HG02970 (cell line): ENCODE results near the gene ACACA.

Source experiments
- ATAC-seq: cut with Tn5 transposase; IDR thresholded peaks from one replicate; pipeline ENCODE4 v1.9.1; 2021; ENCODE audit warnings: mild to moderate bottlenecking, moderate library complexity, moderate number of reproducible peaks; ENCODE audit not compliant: unreplicated experiment, low FRiP score

Gene ACACA

DNA sequence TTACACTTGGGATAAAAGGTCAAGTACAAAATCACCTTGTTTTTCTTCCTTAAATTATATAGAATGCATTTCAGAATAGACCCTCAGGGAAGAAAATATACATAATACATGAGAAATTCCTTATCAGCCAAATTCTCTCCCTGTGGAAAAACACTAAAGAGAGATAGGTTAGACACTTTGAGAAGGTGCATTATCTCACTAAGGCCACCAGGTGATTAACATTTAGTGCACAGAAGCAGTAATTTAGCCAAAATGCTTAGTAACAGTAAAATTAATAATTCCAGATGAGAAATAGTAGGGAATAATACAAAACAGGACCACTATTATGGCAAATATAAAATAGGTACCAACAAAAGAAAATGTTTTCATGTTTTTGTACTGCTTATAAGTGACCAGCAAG is 216.1 kb downstream of the ACACA start:
- no peak for ATAC-seq

DNA sequence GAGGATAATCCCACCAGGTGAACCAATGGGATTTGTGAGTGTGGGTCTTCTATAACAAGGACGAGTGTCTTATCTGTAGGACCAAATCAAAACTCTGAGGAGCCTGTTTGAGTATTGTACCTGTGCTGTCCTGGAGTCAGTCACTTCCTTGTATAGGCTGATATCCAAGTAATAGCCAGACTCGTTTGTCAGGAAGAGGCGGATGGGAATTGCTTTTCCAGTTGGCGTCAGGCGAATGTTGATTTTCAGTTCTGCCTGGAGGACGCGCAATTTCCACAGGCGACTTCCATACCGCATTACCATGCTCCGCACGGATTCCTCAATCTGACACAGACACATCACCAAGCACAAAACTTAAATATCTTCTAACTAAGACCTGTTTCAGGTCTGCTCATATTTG is 218.5 kb downstream of the ACACA start:
- no peak for ATAC-seq

DNA sequence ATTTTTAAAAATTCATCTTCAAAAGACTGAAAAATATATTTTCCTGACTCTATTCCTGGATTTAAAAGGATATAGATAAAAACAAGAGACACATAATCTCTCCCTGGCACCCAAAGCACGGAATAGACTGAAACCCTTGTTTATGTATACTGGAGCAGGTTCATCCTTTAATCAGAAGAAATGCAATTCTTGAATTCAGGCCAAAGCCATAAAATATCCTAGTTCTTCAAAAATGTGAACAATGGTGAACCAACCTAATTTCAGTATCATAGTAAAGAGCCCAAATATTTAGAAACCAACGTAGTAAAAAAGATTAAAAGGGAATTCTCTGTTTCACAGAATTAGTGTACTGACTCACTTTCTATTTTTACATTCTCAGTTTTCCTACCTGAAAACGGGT is 219.4 kb downstream of the ACACA start:
- ATAC-seq, result no peak

DNA sequence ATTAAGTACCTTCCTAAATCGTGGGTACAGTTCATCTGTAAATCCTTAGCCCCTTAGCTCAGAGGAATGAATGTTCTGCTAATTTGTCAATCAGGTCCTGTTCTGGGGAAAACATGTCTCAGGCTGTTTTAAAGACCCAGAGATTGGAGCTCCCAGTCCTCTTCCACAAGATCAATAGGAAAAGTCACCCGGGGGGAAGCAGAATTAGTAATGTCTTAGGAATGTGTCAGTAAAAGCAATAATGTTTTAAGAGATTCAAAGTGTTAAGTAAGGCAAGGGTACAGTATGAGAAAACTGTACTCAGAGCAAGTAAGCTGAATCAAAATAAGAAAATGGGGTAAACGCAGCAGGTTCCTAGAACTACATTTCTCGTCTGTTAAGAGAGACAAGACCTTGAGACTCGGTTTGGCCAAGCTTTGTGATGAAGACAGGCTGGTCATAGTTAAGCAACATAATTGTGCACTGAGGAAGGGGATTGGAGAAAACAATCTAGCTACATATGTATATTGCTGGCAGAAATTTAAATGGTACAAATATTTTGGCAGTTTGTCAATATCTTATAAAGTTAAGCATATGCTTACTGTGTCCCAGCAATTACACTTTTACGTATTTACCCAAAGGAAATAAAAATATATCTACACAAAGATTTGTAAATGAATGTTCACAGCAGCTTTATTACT is 223.7 kb downstream of the ACACA start:
- no peak for ATAC-seq

DNA sequence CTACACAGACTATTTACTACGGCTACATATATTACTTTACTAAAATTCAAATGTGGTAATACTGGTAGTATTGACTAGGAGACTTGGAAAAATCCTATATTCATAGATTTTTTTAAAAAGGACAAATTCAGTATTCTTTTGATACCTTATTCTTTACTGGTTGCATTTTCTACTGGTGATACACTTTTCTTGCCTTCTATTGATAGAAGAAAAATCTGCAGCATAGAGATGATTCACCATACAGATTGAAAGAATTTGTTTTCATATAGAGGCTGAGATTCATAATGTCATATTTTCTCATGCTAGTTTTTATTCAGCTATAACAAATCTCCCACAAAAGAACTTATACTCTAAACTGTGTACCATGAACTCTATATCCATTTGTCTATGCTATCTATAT is 226.3 kb downstream of the ACACA start:
- no peak for ATAC-seq

DNA sequence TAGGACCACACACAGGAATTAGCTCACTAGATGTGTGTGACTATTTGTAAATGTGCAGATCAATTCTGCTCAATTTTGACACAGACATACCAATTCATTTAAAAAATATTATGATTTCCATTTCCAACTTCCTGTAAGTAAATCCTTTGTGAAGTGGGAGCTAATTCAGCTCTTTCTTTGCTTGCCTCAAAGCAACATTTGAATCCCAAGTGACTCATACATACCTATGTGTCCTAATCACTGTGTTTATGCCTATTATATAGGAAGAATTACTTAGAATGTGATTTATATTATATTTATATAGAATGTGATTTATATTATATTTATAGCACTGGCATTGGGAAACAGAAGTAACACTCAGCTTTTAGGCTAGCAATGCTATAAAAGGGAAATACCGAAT is 226.7 kb downstream of the ACACA start:
- ATAC-seq, result no peak

DNA sequence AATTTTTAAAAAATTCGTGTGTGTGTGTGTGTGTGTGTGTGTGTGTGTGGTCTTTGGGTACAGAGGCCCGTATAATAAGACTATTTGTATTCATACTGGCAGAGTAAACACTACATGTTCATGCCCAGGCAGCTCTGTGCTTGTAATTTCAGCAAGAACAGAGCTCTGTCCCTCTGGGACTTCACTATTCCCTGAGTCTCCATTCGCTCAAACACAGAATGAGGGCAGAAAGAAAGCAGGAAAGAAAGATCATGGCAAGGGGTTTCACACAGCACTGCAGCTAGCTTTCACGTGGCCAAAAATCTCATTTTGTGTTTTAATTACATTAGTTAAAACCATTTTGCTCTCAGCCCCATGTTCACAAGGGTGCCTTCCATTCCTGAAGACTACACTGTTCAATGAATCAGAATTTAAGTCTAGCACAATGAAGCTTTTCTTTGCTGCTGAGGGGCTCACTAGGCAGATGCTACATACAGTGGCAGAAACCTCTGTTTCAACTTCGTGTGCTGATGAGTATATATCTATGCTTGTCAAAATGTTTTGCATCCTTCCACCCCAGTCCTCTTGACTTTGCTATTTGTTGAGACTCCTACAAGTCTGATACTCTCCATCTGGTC is 229.3 kb downstream of the ACACA start:
- ATAC-seq, result no peak

DNA sequence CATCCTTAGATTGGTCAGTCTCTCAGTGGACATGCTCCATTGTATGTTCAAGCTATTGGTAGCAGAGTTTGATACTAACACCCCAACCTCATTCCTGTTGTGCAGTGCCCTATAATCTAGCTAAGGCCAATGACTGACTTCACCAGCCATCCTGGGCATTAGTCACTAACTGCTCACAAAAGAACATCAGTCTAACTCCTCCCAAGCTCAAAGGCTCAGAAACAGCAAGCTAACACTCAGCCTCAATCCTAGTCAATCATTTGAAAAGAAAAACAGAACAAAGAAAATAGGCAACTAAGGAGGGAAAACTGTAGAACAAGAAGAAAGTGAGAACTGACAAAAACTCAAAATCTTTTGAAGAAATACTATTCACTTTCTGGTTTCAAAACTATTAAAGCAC is 229.9 kb downstream of the ACACA start:
- ATAC-seq, result no peak

DNA sequence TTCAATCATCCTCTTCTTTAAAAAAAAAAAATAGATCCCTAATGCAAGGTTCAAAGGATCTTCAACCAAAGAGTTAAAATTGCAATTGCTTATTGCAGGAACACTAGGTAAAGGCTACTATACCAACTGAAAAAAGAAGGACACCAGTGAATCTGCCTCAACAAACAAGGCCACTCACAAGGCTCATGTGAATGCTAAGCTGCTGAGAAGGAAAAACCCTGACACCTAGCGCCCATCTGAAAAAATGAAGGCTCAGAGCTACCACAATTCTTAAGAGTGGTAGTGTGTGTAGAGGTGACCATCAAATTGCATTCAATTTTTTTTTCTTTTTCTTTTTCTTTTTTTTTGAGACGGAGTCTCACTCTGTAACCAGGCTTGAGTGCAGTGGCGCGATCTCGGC is 232.4 kb downstream of the ACACA start:
- ATAC-seq, result no peak

DNA sequence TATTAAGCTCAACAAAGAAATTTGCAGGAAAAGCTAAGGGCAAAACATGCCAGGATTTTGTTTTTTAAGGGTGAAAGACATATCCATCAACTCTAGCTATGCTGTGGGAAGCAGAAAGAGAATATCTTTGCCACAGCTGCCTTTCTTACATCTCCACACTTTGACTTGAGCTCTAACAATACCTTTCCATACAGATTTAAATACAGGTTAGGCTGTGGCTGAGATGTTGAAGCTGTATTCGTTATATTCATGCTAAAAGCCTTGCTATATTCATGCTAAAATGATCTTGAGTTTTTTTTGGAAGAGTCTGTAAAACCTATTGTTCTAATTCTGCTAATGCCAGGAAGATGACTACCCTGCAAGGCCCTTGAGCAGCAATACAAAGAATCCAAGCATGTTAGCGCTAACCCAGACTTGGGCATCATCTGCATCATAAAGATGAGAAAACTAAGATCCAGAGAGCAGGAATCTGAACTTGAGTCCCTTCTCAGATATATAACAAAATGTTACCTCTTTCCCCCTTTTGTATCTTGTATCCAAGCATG is 235.7 kb downstream of the ACACA start:
- ATAC-seq, result no peak

DNA sequence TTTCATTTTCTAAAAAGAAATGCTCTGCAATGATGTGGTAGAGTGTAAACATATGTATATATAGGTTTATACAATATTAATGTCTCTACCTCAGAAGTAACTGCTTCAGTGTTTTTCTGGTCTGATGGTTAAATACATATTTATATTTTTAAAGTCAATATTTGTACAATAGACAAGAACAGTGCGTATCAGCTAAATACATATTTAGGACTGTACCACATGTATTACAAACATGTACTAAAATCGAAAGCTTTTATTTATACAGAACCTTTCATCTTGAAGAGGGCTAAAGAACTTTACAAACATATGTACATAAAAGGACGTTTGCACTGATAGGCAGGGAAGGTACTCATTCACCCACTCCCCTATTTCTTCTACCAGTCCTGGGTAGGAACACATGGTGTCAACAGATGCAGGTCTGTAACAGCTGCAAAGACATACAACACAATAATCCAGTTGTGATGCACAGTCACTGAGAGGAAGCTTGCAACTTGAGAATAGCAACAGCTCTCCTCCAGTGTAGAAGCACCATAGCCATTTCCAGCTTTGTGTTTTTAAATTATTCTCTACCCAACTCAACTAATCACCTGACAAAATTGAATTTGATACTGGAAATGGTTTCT is 237.8 kb downstream of the ACACA start:
- no peak for ATAC-seq

DNA sequence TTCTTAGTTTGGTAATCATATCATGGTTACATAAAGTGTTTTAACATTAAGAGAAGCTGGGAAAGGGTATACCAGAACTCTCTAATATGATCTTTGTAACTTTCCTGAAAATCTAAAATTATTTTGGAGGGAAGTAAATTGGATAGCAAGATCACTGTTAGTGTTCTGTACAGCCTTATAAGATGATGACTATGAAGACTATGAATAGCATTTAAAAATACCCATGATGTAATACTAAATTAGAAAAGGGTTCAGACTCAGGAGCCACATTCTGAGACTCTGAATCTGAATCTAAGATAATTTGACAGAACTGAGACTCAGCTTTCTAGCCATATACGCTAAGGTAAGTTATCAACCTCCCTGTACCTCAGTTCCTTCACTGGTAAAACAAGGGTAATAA is 238.9 kb downstream of the ACACA start:
- no peak for ATAC-seq

DNA sequence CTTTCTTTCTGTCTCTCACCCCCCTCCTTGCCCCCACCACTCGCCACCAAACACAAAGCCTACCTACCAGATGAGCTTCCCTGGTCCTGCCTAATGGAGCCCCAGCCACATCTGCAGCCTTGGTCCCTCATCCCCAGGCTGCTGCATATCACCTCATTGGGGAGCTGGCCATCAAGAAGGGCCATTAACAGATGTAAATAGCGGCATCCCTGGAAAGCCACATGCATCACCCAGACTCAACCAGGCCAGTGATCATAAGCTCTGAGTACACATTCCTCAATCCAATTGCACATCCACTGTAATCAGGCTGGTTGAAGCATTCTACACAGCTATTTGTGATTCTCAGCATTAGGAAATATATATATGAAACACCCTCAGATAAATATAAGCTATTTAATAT is 242.6 kb downstream of the ACACA start:
- ATAC-seq, result no peak

DNA sequence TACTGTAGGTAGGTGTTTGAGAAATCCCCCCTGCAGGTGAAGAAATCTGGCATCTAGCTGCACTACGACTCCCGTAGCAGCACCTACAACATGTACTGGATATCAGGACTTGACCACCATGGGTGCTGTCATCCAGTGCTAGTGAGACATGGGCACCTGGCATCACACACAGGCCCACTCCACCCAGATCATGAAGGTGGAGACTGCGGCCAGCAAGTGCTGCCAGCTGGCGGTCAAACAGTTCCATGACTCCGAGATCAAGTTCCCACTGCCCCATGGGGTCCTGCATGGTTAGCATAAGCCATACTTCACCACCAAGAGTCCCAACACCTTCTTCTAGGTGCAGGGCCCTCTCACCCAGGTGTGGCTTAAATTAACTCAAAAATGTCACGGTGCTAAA is 243.8 kb downstream of the ACACA start:
- no peak for ATAC-seq

DNA sequence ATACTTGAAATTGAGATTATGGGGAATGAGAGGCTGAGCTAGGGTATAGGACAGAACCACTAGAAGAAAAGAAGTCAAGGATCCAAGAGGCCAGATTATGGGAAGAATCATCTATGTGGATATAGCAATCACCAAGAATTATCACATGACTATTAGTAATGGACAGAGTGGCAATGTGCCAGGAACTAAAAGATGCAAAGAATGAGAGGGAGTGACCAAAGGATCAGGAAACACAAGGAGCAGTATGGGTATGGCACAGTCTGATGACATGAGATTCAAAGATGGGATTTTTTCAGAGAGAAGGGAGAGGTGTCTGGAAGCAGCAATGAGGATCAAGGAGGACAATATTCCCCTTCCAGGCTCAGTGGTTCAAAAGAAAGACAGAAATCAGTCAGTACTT is 245.7 kb downstream of the ACACA start:
- no peak for ATAC-seq

DNA sequence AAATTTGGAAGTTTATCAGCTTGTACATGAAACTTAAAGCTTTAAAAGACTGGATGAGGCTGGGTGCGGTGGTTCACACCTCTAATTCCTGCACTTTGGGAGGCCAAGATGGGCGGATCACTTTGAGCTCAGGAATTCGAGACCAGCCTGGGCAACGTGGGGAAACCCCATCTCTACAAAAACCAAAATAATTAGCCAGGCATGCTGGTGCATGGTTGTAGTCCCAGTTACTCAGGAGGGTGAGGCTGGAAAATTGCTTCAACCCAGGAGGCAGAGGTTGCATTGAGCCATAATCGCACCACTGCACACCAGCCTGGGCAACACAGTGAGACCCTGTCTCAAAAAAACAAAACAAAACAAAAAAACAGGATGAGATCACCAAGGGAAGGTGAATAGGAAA is 248.3 kb downstream of the ACACA start:
- no peak for ATAC-seq

DNA sequence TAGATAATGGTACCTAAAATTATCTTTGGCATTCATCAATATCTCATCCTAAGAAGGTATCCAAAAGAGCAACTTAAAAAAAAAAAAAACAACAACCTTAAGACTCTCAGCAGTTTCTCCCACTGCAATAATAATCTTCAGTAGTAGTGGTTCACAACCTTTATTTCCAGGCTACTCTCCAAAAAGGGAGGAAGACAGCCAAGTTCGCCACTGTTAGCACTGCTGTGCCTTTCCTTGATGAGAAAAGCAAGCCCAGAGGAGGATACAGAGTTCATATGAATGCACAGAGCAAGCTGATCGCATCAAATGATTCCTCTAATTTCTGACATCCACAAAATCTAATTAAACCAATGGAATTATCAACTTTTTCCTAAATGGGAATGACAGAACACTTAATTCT is 258.5 kb downstream of the ACACA start:
- ATAC-seq, result no peak

DNA sequence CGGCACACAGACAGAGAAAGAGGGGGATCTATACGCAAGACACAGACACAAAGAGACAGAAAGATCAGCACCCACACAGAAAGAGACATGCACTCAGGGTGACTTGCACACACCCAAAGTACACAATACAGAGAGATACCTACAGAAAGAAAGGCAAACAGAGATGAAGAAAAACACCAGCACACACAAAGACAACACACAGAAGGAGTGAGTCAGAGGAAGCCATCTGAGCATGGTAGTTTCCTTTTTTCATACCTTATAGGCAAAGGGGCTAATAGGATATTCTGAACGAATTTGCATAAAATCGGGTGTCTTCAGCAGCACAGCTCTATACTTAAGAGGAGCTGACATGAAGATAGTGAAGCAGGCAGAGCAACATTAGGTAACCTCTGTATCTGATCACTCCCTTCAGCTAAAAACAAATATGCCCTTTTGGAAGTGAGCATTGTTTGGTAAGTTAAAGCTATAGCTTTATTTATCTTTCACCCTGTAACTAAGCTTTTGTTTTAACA is 259.3 kb downstream of the ACACA start:
- ATAC-seq, result no peak

DNA sequence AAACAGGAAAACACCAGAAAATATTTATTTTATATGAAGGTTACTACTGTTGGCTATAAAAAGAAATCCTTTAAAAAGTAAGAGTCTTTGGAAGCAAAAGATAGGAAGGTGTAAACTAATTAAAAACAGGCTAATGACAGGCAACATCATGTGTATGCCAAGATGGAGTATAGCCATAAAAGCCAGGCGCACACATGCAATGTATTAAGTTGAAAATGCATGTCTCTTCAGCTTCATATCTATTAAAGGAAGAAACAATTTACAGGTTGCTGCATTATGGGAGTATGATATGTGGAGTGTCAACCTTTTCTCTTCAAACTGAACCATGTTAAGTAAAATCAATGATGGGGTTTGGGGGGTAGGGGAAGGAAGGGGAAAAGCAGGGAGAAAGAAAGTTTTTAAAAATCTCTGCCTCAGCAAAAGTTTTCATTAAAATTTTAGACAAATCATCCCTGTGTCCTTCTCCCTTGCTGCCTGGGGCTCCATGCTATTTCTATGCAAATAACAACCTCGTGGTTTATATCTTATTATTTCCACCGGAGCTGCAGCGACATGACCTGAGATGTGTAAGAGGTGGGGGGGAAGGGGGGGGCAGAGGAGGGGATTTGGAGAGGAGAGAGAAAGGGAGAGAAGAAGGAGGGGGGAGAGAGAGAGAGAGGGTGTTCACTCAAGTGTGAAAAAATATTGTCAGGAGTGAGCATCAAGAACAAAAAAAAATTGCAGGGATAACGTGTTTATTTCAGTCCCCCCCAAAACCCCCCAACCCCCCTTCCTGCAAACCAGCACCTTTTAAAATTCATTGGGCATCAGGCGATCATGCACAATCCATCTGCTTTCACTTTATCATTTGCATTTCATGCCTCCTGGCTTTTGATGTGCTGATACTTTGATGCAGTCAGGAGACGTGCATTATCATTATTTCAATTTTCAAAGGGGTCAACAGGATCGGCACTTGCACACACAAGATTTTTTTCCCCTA is 260.3 kb downstream of the ACACA start:
- no peak for ATAC-seq

DNA sequence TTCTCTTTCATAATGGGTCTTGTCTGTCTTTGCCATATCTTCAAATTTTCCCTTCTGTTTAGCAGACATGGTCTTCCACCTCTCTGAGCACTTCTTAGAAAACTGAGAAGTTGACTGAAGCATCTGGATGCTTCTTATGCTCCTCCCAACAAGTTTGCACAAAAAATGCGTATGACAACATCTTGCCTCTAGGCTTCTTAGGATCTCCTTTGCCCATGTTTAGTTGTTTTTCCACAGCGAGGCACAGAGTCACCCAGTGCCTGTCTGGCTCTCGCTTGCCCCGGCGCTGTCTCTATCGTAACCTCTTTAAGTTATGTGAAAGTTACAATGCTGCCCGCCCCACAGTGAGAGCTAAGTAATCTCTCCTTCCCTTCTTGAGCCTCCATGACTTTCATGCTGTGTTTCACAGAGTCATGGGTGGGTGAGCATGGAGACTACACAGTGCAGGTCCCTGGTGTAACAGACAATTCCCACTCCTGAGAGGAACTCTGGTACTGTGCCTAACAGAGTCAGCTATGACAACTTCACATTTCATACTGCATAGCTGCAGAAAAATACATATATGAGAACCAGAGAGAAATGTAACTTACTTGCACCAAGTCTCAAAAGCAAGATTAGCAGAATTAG is 262.4 kb downstream of the ACACA start:
- ATAC-seq, result no peak
